Esophagus mucosa (tissue), 1 donor: ENCODE data around the gene STIM1. TPM values are rescaled to one million over a fixed set of nuclear protein-coding genes. Genes with fewer than 3 reads are reported as not detected.
"Not testable (repeated sequence)": the region's sequence is repeated elsewhere in the genome, so short reads cannot be mapped to it uniquely, and the experiment has no call there.

Experiments
- ATAC-seq: fragments of 200-7000 bp; cut with Tn5 transposase; one replicate; pipeline ENCODE4 v1.9.1; 2020
- total RNA-seq: library from RNA; stranded (reverse); gene quantifications from one replicate; pipeline ENCODE4 v1.2.4, GENCODE V29; 2023
- donor health status: DM: yes; HTN: yes; CAD: no.

Gene STIM1
- 85.1 TPM for total RNA-seq

DNA sequence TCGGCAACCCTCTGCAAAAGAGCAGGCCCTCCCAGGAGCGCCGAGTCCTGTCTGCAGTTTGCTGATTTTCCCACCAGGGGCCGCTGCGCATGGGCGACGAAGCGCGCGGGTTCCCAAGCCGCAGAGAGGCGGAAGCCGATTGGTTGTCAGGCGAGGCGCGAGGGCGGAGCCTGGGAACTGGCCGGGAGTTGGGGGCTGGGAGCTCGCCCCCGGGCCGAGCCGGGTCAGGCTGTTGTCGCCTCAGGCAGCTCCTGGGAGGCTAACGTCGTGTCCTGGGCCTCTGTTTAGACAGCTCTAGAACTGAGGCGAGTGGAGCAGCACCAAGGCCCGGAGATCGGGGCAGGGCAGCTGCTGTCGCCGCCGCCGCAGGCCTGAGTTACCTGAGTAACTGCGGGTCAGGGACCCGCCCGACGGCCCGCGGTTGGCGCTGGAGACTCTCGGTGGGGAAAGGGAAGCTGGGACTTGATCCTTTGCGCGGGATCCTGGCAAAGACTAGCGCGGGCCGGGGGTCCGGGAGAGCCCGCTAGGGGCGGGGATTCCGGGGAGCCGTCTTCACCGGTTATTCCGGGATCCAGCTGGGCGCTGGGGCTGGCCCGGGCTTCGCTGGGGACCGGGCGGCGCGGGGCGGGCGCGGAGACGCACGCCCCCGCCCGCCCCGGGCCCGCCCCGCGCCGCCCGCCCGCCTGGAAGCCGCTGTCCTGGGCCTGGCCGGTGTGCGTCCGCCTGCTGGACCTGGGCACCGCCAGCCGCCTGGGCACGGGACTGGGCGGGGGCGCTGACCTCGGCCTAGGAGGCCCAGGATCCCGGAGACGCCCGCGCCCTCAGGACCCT lies at the start of gene STIM1:
TSS of gene STIM1 (plus strand) at position 688 of the 831 bp plus-strand sequence. CDS start 607 bp downstream, outside the sequence.
- peak; percentile 89 for ATAC-seq

DNA sequence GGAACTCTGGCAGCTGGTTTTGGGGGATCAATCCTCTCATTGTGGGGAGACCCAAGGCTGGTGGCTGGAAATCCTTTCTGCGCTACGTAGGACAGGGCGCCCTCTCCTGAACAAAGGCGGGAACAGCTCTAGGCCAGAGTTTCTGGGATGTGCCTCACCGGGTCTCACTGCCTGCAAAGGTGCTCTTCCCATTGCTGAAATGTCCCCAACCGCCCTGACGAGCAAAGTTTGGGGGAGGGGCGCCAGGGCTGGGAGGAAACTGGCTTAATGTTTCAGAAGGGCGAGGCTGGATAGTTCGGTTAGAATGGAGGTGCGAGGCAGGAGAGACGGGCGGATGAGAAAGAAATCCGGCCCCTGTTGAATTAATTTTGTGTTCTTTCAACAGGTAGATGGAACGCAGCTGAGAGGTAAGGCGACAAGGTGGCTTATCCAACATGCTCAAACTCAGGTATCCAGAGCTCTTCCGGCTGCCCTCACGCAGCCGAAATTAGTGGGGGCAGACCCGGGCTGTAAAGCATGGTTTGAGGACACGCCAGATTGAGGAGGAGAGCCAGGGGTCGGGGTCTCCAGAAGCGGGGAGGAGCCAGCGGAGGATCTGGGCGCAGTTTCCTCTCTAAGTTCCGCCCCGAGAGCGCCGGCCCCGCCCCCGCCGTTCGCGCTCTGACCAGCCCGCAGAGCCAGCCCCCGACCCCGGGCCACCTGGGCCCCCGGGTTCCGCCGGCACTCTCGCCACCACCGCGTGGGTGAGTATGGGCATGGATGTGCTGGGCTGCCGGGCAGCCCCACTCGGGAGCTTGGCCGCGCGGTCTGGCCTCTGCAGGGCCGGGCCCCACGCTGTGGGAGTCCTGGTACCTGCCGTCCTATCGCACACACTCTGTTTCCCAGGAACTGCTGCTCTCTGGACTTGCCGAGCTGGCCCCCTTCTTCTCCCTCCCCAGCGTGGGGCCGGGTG lies 47.3 kb upstream of the STIM1 start, which contains the start of gene PGAP2:
TSS of gene PGAP2 (plus strand) at position 652 of the 952 bp plus-strand sequence. CDS start 2,700 bp downstream, outside the sequence.
- ATAC-seq: peak; percentile 74

DNA sequence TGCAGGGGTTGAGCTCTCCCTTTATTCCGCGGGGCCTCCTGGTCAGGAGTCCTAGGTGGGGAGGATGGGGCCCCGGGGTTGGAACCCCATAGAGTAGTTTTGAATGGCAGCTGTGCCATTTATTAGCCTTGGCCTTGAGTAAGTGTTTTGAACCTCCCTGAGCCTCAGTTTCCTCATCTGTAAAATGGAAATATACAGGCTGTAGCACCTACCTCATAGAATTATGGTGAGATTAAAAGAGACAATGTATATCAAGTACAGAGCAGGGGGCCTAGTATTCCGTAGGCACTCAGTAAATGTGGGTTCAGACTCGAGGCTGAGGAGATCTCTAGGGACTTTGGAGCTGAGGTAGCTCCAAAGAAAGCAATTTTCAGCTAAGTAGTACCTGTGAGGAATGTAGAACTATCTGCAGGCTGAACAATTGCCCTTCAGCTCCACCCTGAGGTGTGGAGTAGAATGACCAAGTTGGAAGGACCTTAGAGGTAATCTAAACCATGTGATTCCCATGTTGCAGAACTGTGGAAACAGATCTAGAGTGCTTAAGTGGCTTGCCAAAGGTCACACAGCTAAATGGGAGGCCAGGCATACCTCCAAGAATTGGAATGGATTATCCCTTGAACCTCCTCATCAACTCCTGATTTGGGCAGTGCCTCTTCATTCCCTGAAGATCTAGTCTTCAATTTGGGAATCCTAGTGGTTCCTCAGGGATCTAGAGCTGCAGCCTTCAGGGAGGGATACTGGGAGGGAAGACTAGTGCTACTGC lies 46.4 kb upstream of the STIM1 start:
- ATAC-seq: peak; percentile 83

DNA sequence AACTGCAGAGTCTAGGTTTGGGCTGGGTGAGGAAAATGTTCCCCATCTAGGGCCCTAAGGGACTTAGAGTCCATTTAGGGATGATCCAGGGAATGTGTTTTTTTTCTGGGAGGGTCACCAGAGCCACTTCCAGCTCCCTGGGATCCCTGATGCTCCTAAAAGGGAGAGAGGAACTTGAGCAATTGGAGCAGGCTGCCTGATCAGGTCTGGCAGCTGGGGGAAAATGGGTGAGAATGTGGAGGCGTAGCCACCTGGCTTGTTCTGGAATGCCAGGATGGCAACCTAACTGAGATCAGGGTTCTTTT lies 45.9 kb upstream of the STIM1 start:
- peak; percentile 65 for ATAC-seq

DNA sequence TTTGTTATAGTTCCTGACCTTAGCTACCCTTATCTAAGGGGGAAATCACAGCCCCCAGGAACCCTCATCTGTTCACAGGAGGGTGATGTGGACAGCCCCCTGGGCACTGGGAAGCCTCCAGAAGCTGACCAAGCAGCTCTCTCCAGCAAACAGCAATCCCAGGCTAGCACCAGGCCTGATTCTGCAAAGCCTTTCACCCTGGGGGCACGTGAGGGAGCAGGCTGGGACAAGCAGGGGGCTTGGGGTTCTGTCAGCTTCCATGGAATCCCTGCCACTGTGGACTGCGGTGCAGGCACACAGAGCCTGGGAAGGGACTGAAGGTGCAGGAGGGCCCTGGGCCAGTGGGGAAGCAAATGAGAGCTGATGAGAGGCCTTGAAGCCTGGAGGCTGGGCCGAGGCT lies 45.0 kb upstream of the STIM1 start:
- ATAC-seq: no peak

DNA sequence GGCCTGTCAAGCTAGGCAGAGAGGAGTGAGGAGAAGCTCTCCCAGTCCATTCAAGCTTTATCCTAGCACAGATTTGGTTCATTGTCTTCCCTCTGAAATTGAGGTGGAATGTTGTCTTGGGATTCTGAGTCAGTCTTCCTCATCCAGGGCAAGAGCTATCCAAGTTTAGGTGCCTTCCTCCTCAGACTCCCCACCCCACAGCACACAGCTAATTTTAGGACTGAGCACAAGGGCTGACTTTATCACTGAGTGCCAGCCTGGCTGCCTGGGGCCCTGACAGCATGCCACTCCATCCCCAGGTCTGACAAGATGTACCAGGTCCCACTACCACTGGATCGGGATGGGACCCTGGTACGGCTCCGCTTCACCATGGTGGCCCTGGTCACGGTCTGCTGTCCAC lies 44.5 kb upstream of the STIM1 start:
- ATAC-seq: no peak

DNA sequence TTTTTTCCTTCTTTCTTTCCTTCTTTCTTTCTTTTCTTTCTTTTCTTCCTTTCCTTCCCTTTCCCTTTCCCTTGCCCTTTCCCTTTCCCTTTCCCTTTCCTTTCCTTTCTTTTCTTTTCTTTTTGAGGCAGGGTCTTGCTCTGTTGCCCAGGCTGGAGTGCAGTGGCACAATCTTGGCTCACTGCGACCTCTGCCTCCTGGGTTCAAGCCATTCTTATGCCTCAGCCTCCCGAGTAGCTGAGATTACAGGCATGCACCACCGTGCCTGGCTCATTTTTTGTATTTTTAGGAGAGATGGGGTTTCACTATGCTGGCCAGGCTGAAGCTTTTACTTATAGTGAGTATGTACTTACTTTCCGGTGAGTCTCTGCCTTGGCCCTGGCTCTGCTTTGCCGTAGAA lies 40.6 kb upstream of the STIM1 start:
- not testable (repeated sequence) for ATAC-seq

DNA sequence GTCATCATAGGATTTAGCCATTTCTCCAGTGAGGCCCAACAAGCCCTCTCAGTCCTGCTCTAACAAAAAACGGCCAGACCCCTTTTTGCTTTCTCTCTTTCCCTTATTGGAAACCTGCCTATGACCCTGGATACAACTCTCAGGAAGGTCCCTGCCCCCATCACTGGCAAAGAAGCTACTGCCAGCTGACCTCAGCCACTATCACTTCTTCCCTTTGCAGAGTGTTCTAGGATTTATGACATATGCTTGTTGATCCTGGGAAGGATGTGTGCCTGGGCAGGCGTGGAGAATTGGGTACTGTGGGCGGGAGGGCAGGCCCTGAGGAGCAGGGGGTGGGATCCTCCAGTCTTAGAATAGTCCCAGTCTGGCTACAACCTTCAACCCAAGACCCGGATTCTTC lies 39.6 kb upstream of the STIM1 start:
- no peak for ATAC-seq

DNA sequence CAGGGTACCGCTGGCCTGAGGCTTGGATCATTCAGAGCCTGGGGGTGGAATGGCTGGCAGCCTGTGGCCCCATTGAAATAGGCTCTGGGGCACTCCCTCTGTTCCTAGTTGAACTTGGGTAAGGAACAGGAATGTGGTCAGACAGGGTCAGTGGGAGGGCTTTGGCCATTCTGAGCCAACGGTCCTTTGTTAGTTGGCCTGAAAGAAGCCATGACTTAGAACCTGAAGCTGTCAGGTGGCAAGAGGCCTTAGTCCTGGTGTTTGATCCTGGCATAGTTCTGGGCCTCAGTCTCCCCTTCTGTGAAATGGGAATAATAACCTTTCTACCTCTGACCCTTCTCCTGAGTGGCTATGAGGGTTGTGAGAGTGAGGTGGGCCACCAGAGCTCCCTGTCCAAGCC lies 38.8 kb upstream of the STIM1 start:
- peak; percentile 83 for ATAC-seq

DNA sequence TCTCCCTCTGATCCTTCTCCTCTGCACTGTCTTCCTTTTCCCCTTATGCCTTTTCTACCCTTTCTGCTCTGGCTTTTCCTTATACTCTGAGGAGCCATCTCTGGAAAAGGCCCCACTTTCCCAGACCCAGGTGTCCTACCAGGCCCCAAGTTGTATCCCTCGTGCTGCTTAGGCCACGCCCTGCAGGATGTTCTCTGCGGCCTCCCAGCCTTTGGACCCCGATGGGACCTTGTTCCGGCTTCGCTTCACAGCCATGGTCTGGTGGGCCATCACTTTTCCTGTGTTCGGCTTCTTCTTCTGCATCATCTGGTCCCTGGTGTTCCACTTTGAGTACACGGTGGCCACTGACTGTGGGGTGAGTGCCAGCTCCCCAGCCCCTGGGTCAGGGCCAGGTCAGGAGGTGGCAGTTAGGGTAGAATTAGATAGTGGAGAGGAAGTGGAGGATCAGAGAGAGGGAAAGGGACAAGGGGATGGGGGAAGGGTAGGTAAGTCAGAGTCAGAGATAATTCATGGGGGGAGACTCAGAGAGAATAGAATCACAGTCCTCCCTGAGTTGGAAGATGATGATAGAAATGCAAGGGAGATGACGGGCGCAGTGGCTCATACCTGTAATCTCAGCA lies 38.2 kb upstream of the STIM1 start:
- ATAC-seq: no peak

DNA sequence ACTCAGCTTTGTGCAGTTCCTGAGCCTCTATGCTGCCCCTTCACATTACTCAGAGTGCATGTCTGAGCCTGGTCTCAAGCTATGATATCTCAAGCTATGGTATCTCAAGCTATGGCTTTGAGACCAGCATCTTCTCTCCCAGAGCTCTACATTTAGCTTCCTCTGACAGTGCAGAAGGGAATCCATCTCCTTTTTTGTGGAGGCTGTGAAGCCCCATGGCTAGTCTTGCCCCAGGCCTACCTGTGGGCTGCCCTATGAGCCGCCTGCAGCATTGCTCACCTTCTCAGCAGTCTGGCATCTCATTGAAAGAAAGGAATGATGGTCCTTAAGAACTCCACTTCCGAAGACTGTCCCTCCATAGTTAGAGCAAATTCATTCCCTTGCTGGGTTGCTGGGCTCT lies 34.5 kb upstream of the STIM1 start:
- no peak for ATAC-seq

DNA sequence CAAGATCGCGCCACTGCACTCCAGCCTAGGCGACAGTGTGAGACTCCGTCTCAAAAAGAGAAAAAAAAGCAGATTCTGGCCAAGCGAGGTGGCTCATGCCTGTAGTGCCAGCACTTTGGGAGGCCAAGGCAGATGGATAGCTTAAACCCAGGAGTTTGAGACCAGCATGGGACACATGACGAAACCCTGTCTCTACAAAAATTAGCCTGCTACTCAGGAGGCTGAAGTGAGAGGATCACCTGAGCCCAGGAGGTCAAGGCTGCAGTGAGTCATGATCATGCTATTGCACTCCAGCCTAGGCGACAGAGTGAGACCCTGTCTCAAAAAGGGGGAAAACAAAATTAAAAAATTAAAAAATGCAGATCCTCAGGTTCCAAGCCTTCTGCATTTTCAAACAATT lies 33.2 kb upstream of the STIM1 start:
- no peak for ATAC-seq

DNA sequence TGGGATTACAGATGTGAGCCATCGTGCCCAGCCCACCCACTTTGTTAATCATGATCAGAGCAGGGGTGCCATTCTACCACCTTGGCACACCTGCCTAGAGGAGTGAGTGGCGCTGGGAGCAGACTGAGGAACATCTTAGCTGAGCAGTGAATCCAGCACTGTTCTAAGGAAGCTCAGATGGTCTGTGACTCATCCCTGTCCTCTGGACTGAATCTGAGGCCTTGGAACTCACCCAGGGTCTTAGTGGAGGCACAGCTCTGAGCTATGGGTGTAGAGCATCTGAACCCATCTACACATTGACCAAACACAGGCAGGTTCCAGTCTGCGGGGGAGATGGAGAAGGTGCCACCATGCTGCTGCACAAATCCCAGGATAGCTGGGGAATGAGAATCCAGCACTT lies 32.2 kb upstream of the STIM1 start:
- peak; percentile 63 for ATAC-seq

DNA sequence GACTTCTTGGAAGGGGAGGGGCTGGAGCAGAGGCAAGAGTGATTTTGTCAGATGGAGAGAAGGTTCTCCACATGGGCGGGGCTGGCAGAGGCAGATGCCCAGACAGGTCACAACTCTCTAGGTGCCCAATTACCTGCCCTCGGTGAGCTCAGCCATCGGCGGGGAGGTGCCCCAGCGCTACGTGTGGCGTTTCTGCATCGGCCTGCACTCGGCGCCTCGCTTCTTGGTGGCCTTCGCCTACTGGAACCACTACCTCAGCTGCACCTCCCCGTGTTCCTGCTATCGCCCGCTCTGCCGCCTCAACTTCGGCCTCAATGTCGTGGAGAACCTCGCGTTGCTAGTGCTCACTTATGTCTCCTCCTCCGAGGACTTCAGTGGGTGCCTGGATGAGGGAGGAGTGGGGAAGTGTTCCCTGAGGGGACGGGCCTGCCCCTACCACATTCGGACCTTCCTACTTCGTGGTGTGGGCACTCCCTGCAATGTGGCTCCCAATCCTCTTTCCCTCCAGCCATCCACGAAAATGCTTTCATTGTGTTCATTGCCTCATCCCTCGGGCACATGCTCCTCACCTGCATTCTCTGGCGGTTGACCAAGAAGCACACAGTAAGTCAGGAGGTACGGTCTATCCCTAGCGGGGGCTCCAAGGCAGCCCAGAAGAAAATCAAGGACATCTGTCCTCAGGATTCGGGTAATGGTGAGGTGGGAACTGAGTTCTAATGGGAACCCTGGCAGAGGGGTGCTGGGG lies 31.5 kb upstream of the STIM1 start:
- ATAC-seq: no peak

DNA sequence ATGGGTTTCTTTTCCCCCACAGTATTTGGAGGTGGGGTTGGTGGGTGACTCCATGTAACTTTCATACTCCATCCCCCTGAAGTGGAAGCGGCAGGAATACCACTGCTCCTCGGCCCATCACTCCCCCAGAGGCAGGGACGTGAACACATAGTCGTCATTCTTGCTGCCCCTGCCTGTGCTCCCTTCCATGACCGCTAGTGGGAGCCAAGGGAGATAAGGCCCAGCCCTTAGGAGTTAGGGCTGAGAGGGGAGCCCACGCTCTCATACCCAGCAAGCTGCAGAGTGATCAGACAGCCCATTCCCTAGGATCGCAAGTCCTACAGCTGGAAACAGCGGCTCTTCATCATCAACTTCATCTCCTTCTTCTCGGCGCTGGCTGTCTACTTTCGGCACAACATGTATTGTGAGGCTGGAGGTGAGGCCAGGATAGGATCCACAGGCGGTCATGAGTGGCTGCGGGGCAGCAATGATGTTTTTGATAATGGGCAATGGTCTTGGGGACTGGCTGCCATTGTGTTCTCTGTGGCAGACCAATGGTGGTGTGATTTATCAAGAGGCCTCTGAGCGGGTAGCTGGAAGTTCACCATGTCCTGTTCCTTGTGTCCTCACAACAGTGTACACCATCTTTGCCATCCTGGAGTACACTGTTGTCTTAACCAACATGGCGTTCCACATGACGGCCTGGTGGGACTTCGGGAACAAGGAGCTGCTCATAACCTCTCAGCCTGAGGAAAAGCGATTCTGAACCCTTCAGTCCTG lies 30.6 kb upstream of the STIM1 start:
- peak; percentile 45 for ATAC-seq

DNA sequence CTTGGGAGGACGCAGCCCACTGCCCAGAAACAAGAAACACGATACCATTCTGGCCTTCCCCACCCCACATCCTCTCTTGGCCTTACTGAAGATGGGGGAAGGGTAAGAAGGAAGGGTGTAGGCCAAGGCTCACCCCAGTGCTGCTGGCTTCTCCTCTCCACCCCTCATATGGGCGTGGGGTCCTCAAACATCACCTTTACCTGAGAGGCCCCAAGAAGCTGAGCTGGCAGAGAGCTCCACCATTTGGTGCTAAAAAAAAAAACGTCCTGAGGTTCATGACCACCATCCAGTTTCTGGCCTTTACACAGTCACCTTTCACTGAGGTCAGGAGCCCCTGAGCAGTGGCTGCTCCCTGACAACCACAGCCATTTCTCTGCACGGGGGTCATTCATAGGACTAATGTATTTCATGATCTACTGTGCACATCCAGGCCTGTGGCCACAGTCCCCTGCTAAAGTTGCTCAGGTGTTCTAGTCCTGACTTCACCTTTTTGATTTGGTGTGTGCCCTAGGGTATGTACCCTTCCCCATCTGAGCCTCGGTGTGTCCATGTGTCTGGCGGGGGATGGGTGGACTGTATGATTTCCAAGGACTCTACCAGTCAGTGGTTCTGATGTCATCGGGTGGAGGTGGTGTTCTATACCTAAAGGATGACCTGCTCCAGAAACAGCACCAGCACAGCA lies 29.9 kb upstream of the STIM1 start:
- no peak for ATAC-seq

DNA sequence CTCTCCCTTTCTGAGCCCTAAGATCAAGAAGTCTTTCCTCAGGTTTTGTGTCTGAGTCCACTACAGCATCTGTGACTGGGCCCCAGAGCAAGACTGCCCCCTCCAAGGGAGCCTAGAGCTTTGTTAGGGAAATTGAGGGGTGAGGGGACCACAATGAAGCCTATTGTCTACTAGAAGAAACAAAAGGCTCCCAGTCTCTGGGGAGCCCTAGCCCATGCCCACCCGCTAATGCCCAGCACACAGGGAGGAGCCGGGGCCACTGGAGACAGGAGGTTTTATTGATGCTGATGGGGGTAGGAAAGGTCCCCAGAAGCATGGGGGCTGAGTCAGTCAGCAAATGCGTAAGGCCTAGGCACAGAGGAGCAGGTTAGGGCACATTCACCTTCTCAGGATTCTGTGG lies 28.7 kb upstream of the STIM1 start:
- ATAC-seq: no peak

DNA sequence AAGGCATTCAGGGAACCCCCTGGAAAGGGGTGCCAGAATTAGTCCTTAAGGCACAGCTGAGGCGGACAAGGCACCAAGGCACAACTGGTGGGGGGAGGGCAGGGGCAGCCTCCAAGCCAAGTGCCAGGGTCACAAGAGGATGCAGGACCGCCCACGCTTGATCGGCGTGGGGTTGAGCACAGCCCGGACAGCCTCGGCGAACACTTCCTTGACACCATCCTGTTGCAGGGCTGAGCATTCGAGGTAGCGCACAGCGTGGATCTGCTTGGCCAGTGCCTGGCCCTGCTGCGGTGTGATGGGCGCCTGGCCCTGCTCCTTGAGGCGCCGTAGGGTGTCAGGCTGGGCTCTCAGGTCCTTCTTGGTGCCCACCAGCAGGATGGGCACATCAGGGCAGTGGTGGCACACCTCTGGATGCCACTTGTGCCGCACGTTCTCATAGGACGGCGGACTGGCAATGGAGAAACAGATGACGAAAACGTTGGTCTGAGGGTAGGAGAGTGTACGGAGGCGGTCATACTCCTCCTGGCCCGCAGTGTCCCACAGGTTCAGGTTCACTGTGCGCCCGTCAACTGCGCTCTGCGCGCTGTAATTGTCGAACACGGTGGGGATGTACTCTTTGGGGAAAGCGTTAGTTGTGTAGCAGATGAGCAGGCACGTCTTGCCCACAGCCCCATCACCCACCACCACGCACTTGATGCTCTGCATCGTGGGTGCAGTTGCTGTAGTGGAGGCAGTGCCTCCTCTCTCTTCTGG lies 27.9 kb upstream of the STIM1 start:
- ATAC-seq: no peak

DNA sequence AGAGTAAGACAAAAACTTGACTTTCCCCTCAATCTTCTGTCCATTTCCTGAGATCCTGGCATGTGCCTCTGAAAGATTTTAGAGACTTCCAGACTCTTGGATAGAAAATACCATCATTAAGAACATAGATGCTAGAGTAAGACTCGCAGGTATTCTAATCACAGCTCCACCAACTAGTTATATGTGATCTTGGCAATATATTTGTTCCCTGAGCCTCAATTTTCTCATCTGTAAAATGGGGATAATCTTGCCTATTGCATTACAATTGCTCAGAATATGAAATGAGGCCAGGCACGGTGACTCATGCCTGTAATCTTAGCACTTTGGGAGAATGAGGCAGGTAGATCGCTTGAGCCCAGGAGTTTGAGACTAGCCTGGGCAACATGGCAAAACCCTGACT lies 25.4 kb upstream of the STIM1 start:
- ATAC-seq: no peak
